Adrenal gland (tissue), 5 donors: ENCODE measurements around the gene CACNA1D.

Experiments
- CTCF ChIP-seq, 6 experiments: fragments of 450-650 bp in 4 of 6; fragments of 200-600 bp in 2 of 6; sonication (generic) in 1 of 6; IDR thresholded peaks; 1 replicate in 5 of 6; 2 replicates in 1 of 6; pipeline versions ENCODE4 v1.5.1 to v1.8.0; 2016 to 2021; ENCODE audit warnings: antibody characterized with exemption in 6 of 6, mild to moderate bottlenecking in 2 of 6, moderate library complexity in 1 of 6
- POLR2A ChIP-seq, 2 donors: fragments of 450-650 bp; IDR thresholded peaks; one replicate each; pipeline ENCODE4 v1.6.1; 2017; ENCODE audit warnings: antibody characterized with exemption in 2 of 2, mild to moderate bottlenecking in 2 of 2, moderate library complexity in 1 of 2
- donor health status: DM: no; HTN: no; CAD: no.

DNA sequence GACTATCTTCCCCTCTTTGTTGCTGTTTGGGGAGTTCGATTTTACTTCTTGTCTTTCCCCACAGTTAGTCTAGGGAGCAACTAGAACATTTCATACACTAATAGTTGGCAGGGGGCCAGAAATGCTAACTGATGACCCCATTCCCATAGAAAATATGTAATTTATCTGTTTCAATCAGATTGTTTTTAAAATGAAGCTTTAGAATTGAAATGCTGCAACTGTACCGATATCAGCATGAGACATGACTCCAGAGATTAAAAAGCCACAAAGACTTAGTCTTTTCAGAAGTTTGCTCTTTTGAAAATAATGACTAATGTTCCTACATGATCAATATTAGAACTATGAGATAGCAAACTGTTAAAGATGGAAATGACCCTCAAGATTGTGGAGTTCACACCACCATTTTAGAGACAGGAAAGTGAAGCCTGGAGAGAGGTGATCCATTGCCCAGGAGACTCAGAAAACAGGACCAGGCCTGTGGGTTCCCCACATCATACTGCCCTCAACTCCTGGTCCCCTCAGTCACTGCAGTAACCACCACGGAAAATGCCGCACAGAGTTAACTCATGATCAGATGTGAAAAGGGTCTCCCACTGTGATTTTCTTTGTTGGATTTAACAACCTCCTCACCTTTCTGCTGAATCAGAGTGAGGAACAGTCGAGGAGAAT is 221.5 kb downstream of the CACNA1D start:
- no peak for TF ChIP-seq CTCF (IDR thresholded peaks at IDR 0.05)
- no peak for TF ChIP-seq POLR2A (IDR thresholded peaks at IDR 0.05)
